Neural progenitor cell (in vitro differentiated cells): ENCODE measurements around the gene AMPH. TPM values are rescaled to one million over a fixed set of nuclear protein-coding genes. Genes with fewer than 3 reads are reported as not detected.
"Not testable (repeated sequence)": the region's sequence is repeated elsewhere in the genome, so short reads cannot be mapped to it uniquely, and the experiment has no call there.

Experiments
- DNase-seq: peaks from one replicate; pipeline ENCODE4 v3.0.0-alpha.2; 2016; ENCODE audit warnings: low spot score
- H2AFZ ChIP-seq: fragments of 200-600 bp; sonication (generic); replicated peaks from 2 replicates; pipeline ENCODE4 v1.6.1; 2016; ENCODE audit warnings: antibody characterized with exemption
- H3F3A ChIP-seq: fragments of 200-600 bp; sonication (generic); 2 replicates; pipeline ENCODE4 v1.6.1; 2016; ENCODE audit warnings: antibody characterized with exemption, low read depth
- H3K27ac ChIP-seq: fragments of 200-600 bp; sonication (generic); 2 replicates; pipeline ENCODE4 v1.5.1; 2016; ENCODE audit warnings: mild to moderate bottlenecking
- H3K27me3 ChIP-seq: fragments of 200-600 bp; sonication (generic); 2 replicates; pipeline ENCODE4 v1.6.1; 2016; ENCODE audit warnings: mild to moderate bottlenecking, moderate library complexity
- H3K36me3 ChIP-seq: fragments of 200-600 bp; sonication (generic); 2 replicates; pipeline ENCODE4 v1.5.1; 2016
- H3K4me1 ChIP-seq: fragments of 200-600 bp; sonication (generic); 2 replicates; pipeline ENCODE4 v1.6.1; 2016; ENCODE audit warnings: mixed run types
- H3K4me2 ChIP-seq: fragments of 200-600 bp; sonication (generic); 2 replicates; pipeline ENCODE4 v1.6.1; 2016
- H3K4me3 ChIP-seq: fragments of 200-600 bp; sonication (generic); 2 replicates; pipeline ENCODE4 v1.5.1; 2016
- H3K79me2 ChIP-seq: fragments of 200-600 bp; sonication (generic); 2 replicates; pipeline ENCODE4 v1.6.1; 2016; ENCODE audit warnings: low read depth
- H3K9ac ChIP-seq: fragments of 200-600 bp; sonication (generic); 2 replicates; pipeline ENCODE4 v1.6.1; 2016
- H3K9me3 ChIP-seq: fragments of 200-600 bp; sonication (generic); 2 replicates; pipeline ENCODE4 v1.5.1; 2016; ENCODE audit warnings: low read depth
- H4K20me1 ChIP-seq: fragments of 200-600 bp; sonication (generic); 2 replicates; pipeline ENCODE4 v1.6.1; 2016; ENCODE audit warnings: low read depth
- H3K27ac Mint-ChIP-seq: 3 replicates; pipeline ENCODE4 v1.8.0; 2021; ENCODE audit warnings: mixed read lengths
- H3K27me3 Mint-ChIP-seq: 2 replicates; pipeline ENCODE4 v1.8.0; 2022; ENCODE audit warnings: low read depth, mild to moderate bottlenecking, inconsistent platforms, moderate library complexity, mixed read lengths; ENCODE audit not compliant: insufficient read depth
- H3K36me3 Mint-ChIP-seq: 3 replicates; pipeline ENCODE4 v1.8.0; 2021; ENCODE audit warnings: mixed read lengths
- H3K4me1 Mint-ChIP-seq: 3 replicates; pipeline ENCODE4 v1.8.0; 2021; ENCODE audit warnings: mixed read lengths
- H3K4me3 Mint-ChIP-seq: 3 replicates; pipeline ENCODE4 v1.8.0; 2021; ENCODE audit warnings: mild to moderate bottlenecking, moderate library complexity, mixed read lengths
- H3K9me3 Mint-ChIP-seq: 3 replicates; pipeline ENCODE4 v1.8.0; 2020; ENCODE audit warnings: mixed read lengths
- CTCF ChIP-seq: fragments of 200-600 bp; sonication (generic); IDR thresholded peaks from 2 replicates; pipeline ENCODE4 v1.5.1; 2017; ENCODE audit warnings: antibody characterized with exemption, mild to moderate bottlenecking
- EZH2phosphoT487 ChIP-seq: fragments of 200-600 bp; sonication (generic); IDR thresholded peaks from 2 replicates; pipeline ENCODE4 v1.6.1; 2017; ENCODE audit warnings: antibody characterized with exemption
- total RNA-seq: library from RNA; depleted of rRNA; stranded (reverse); fragments of >200 nt; gene quantifications from 2 replicates; pipeline ENCODE4 v1.2.3, GENCODE V29; 2015; ENCODE audit warnings: low replicate concordance

Gene AMPH
- total RNA-seq, 1 donor from 2014 or later, result 21.2 TPM

- Histone ChIP-seq H3K27me3 (no peaks in the 10 kb centered on the region), H3K4me3 (no peak overlapping the region), H3K4me2 (no peak overlapping the region), H3K36me3 (no peaks in the 10 kb centered on the region), H4K20me1 (no peaks in the 10 kb centered on the region), H3K4me1 (no peaks in the 10 kb centered on the region), H2AFZ (no peak overlapping the region), H3F3A (no peaks in the 10 kb centered on the region), H3K79me2 (no peaks in the 10 kb centered on the region), H3K9me3 (no peaks in the 10 kb centered on the region), H3K9ac (no peak overlapping the region), H3K27ac (no peak overlapping the region)
- Mint-ChIP-seq H3K27ac (no peak overlapping the region), H3K27me3 (no peaks in the 10 kb centered on the region), H3K4me3 (no peak overlapping the region), H3K36me3 (no peaks in the 10 kb centered on the region), H3K9me3 (no peaks in the 10 kb centered on the region), H3K4me1 (peaks cover 3% of the 10 kb centered on the region)
- no peak for DNase-seq
- TF ChIP-seq CTCF (no peak), EZH2phosphoT487 (no peak)
Observed at GRCh38 chr7:38351601-38352000, 279.6 kb downstream of the AMPH start.

GRCh38 chr7:38350777-38351176 lies 280.4 kb downstream of the AMPH start:
- H3K4me2 ChIP-seq, H3K36me3 Mint-ChIP-seq, H3K9ac ChIP-seq, H3K27me3 ChIP-seq, H3K4me3 ChIP-seq, H3K27me3 Mint-ChIP-seq, H3K27ac ChIP-seq, H3K27ac Mint-ChIP-seq, H2AFZ ChIP-seq, H3K79me2 ChIP-seq, H3K9me3 ChIP-seq, H3K4me1 ChIP-seq, H3F3A ChIP-seq, H4K20me1 ChIP-seq, H3K9me3 Mint-ChIP-seq, H3K4me3 Mint-ChIP-seq, H3K36me3 ChIP-seq, DNase-seq, H3K4me1 Mint-ChIP-seq: not testable (repeated sequence)

GRCh38 chr7:38349869-38350583 lies 281.1 kb downstream of the AMPH start:
- not testable (repeated sequence) for H3K4me1 ChIP-seq, H3K27ac ChIP-seq, H3K79me2 ChIP-seq, H3K4me2 ChIP-seq, H3K9me3 ChIP-seq, H3K4me3 ChIP-seq, H3K27me3 Mint-ChIP-seq, H3K36me3 ChIP-seq, H3K9me3 Mint-ChIP-seq, H3K4me1 Mint-ChIP-seq, H3K27me3 ChIP-seq, H4K20me1 ChIP-seq, H3K9ac ChIP-seq, H3K36me3 Mint-ChIP-seq, H3K27ac Mint-ChIP-seq, H3F3A ChIP-seq, H3K4me3 Mint-ChIP-seq
- peak; percentile 39 for DNase-seq
- TF ChIP-seq CTCF, result peak; percentile 39
- peak overlapping the region; percentile 63 for H2AFZ ChIP-seq

- H3K9ac ChIP-seq, H3K79me2 ChIP-seq, H3K4me1 Mint-ChIP-seq, H3K36me3 ChIP-seq, H4K20me1 ChIP-seq, H3K9me3 Mint-ChIP-seq, H3K27ac ChIP-seq, H3K4me3 Mint-ChIP-seq, H3K27me3 Mint-ChIP-seq, H3K4me2 ChIP-seq, H3K4me1 ChIP-seq, DNase-seq, H3F3A ChIP-seq, H3K9me3 ChIP-seq, H3K27me3 ChIP-seq, H3K27ac Mint-ChIP-seq, H3K4me3 ChIP-seq, H3K36me3 Mint-ChIP-seq: not testable (repeated sequence)
- H2AFZ ChIP-seq, result peak overlapping the region; percentile 63
Observed at GRCh38 chr7:38349126-38349795, 281.9 kb downstream of the AMPH start.
